Measurements from ENCODE around the gene LRRC1. TPM values are rescaled to one million over a fixed set of nuclear protein-coding genes. Genes with fewer than 3 reads are reported as not detected.

The LRRC1 gene
- total and polyA plus RNA-seq, 2 of the 13 experiments (the other 11 are each of a cell fraction or from before 2014, with no cell fraction given), result 15.6 to 27.7 TPM

- TF ChIP-seq SOX6 (IDR thresholded peaks at IDR 0.05) (no peak), SOX6 (CRISPR knock-in tag; IDR thresholded peaks at IDR 0.05) (peak; percentile 90), ZFP82 (CRISPR knock-in tag; IDR thresholded peaks at IDR 0.05; ENCODE audit: borderline replicate concordance) (peak; percentile 84; the same call in 1 of the 2 replicates), GATAD2A (CRISPR knock-in tag; IDR thresholded peaks at IDR 0.05) (peak; percentile 92), ARID2 (CRISPR knock-in tag; IDR thresholded peaks at IDR 0.05; ENCODE audit: borderline replicate concordance) (peak; percentile 1; the same call in 1 of the 2 replicates), ZNF160 (CRISPR knock-in tag; IDR thresholded peaks at IDR 0.05) (no peak; the same call in 1 of the 2 replicates), TCF7 (IDR thresholded peaks at IDR 0.05; ENCODE audit: low read depth) (peak; percentile 32; the same call in 1 of the 2 replicates), GATA4 (IDR thresholded peaks at IDR 0.05; ENCODE audit: borderline replicate concordance, low read depth) (0 out of 2 replicates have a peak, but pooled peaks have one; percentile 42), XRCC5 (optimal IDR thresholded peaks at IDR 0.05; ENCODE audit: low read length) (peak; percentile 79), HNRNPL (IDR thresholded peaks at IDR 0.05; ENCODE audit: low read depth, low read length) (no peak), ZNF580 (CRISPR knock-in tag; IDR thresholded peaks at IDR 0.05; ENCODE audit: borderline replicate concordance, low read depth) (peak; percentile 64; the same call in 1 of the 2 replicates), PHF21A (CRISPR knock-in tag; IDR thresholded peaks at IDR 0.05) (peak; percentile 70; the same call in 1 of the 2 replicates), ZNF207 (IDR thresholded peaks at IDR 0.05; ENCODE audit: borderline replicate concordance) (no peak), ZMYM4 (CRISPR knock-in tag; IDR thresholded peaks at IDR 0.05) (peak; percentile 82), ZFP1 (CRISPR knock-in tag; IDR thresholded peaks at IDR 0.05) (peak; percentile 80), TBX2 (CRISPR knock-in tag; IDR thresholded peaks at IDR 0.05; ENCODE audit: borderline replicate concordance) (peak; percentile 42; the same call in 1 of the 2 replicates), ZNF549 (CRISPR knock-in tag; IDR thresholded peaks at IDR 0.05) (no peak), IRX3 (CRISPR knock-in tag; IDR thresholded peaks at IDR 0.05; ENCODE audit: borderline replicate concordance, low read depth) (no peak), TFDP1 (CRISPR knock-in tag; IDR thresholded peaks at IDR 0.05; ENCODE audit: borderline replicate concordance) (peak; percentile 26; the same call in 1 of the 2 replicates), XBP1 (CRISPR knock-in tag; IDR thresholded peaks at IDR 0.05) (no peak), ZNF101 (CRISPR knock-in tag; IDR thresholded peaks at IDR 0.05; ENCODE audit: borderline replicate concordance, low read depth) (no peak), ZSCAN21 (CRISPR knock-in tag; IDR thresholded peaks at IDR 0.05; ENCODE audit: borderline replicate concordance) (no peak), ZNF878 (CRISPR knock-in tag; IDR thresholded peaks at IDR 0.05) (no peak), ZNF333 (CRISPR knock-in tag; IDR thresholded peaks at IDR 0.05; ENCODE audit: borderline replicate concordance) (no peak), MATR3 (CRISPR knock-in tag; IDR thresholded peaks at IDR 0.05) (no peak), ZBTB43 (CRISPR knock-in tag; conservative IDR thresholded peaks at IDR 0.05) (0 out of 2 replicates have a peak, but pooled peaks have one; percentile 43), HES4 (CRISPR knock-in tag; IDR thresholded peaks at IDR 0.05; ENCODE audit: borderline replicate concordance) (no peak; the same call in 1 of the 2 replicates), CBX1 (IDR thresholded peaks at IDR 0.05; ENCODE audit: low read depth) (no peak)
Observed at GRCh38 chr6:53793318-53794136, 1.3 kb upstream of the LRRC1 start (continued).

Data from HepG2 (cell line).